ENCODE results near the gene FBXL2.

DNA sequence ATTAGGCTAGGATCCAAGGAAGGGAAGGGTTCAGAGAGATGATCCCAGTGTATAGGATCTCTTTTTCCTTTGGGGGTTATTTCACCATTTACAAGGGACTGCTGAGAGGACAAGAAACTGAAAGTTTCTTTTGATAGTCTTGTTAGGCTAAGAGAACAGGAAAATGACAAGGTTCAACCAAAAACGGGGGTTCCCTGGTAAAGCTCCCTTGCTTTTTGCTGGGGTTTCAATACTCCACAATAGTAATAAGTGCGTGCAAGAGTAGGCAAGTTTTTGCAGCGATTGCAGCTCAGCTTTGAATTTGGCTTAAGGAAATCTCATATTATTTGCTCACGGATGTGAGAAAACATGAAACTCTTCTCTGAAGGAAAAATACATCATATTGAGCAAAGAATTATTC is 39.8 kb upstream of the FBXL2 start:
- TF ChIP-seq CTCF (IDR thresholded peaks at IDR 0.05; ENCODE audit: insufficient read depth, low read depth, low read length) (no peak), EZH2 (IDR thresholded peaks at IDR 0.05; ENCODE audit: insufficient read depth, low read length) (no peak)

Data from astrocyte (in vitro differentiated cells and primary cell).